Stimulated activated CD4-positive, alpha-beta T cell treated with anti-CD3 and anti-CD28 coated beads, TNF-alpha, amount 100 ng/mL, for 24 hours (primary cell): ENCODE results near the gene DZIP1L.
A peak's percentile ranks its signal among the peaks of the same experiment; 100 is the strongest.

Experiments
- DNase-seq, 3 experiments: peaks; one replicate each; pipeline ENCODE4 v3.0.0-alpha.2; 2020; ENCODE audit warnings: low read depth in 3 of 3

DZIP1L gene

GRCh38 chr3:138068046-138068445 lies 47.4 kb downstream of the DZIP1L start:
- no peak for DNase-seq

GRCh38 chr3:138066972-138067371 lies 48.4 kb downstream of the DZIP1L start:
- DNase-seq: no peak

GRCh38 chr3:138066383-138066782 lies 49.0 kb downstream of the DZIP1L start:
- DNase-seq: peak in 1 of 3 experiments; percentile 19

GRCh38 chr3:138065949-138066348 lies 49.5 kb downstream of the DZIP1L start:
- no peak for DNase-seq

- no peak for DNase-seq
These were observed 52.0 kb downstream of the DZIP1L start for GRCh38 chr3:138063416-138063815.

- DNase-seq: no peak
These were observed 52.8 kb downstream of the DZIP1L start for GRCh38 chr3:138062626-138063025.

GRCh38 chr3:138062037-138062436 lies 53.4 kb downstream of the DZIP1L start:
- DNase-seq: no peak

- no peak for DNase-seq
These were observed 54.6 kb downstream of the DZIP1L start for GRCh38 chr3:138060792-138061191.

- no peak for DNase-seq
These were observed 56.1 kb downstream of the DZIP1L start for GRCh38 chr3:138059261-138059660.

GRCh38 chr3:138057384-138057783 lies 58.0 kb downstream of the DZIP1L start:
- DNase-seq: no peak

- DNase-seq: no peak
These were observed 61.4 kb downstream of the DZIP1L start for GRCh38 chr3:138054057-138054456.

GRCh38 chr3:138051947-138052802 lies 63.2 kb downstream of the DZIP1L start:
- peak in 1 of 3 experiments; percentile 22 for DNase-seq

GRCh38 chr3:138049157-138049919 lies 66.1 kb downstream of the DZIP1L start:
- DNase-seq: no peak

GRCh38 chr3:138047596-138048158 lies 67.7 kb downstream of the DZIP1L start:
- DNase-seq: no peak

GRCh38 chr3:138046955-138047354 lies 68.5 kb downstream of the DZIP1L start:
- no peak for DNase-seq

- DNase-seq: no peak
These were observed 69.3 kb downstream of the DZIP1L start for GRCh38 chr3:138046085-138046484.

GRCh38 chr3:138043266-138044029 lies 72.0 kb downstream of the DZIP1L start:
- DNase-seq: no peak

GRCh38 chr3:138042043-138042442 lies 73.4 kb downstream of the DZIP1L start:
- no peak for DNase-seq

- no peak for DNase-seq
These were observed 76.5 kb downstream of the DZIP1L start for GRCh38 chr3:138038725-138039462.

GRCh38 chr3:138036572-138036971 lies 78.8 kb downstream of the DZIP1L start:
- no peak for DNase-seq

- DNase-seq: no peak
These were observed 80.5 kb downstream of the DZIP1L start for GRCh38 chr3:138034918-138035317.
